ENCODE results near the gene AAGAB. TPM values are rescaled to one million over a fixed set of nuclear protein-coding genes. Genes with fewer than 3 reads are reported as not detected.

The AAGAB gene
- total RNA-seq, 1 experiment from 2014 or later: 30.5 TPM

DNA sequence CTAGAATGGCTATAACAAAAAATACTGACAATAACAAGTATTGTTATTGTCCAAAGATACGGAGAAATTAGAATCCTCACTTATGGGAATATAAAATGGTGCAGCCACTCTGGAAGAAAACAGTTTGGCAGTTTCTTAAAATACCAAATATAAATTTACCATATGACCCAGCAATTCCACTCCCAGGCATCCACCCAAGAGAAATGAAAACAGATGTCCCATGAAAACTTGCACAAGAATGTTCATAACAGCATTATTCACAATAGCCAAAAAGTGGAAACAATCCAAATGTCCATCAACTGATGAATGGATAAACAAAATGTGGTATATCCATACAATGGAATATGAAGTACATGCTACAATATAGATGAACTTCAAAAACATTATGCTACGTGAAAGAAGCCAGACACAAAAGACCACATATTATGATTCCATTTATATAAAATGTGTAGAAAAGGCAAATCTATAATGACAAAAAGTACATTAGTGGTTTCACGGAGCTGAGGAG lies 9.4 kb downstream of the AAGAB start:
- Histone ChIP-seq H3K4me3 (ENCODE audit: low read length) (no peak overlapping the region), H3K9ac (ENCODE audit: low read length) (no peak overlapping the region), H3K79me2 (ENCODE audit: low read length) (peaks cover 93% of the 10 kb centered on the region), H3K27ac (ENCODE audit: low read length) (no peak overlapping the region), H3K27me3 (ENCODE audit: low read length) (no peaks in the 10 kb centered on the region), H3F3A (ENCODE audit: low read length, unreplicated experiment) (no peaks in the 10 kb centered on the region), H4K20me1 (ENCODE audit: low read length) (0 out of 2 replicates have a peak, but pooled peaks cover 3% of the 10 kb centered on the region), H3K9me2 (replicated peaks; ENCODE audit: low read length) (no peaks in the 10 kb centered on the region), H3K4me1 (ENCODE audit: insufficient read depth, low read length) (peaks cover 15% of the 10 kb centered on the region; the same call in 1 of the 2 replicates), H3K36me3 (ENCODE audit: low read depth, low read length) (peaks cover 8% of the 10 kb centered on the region), H2AFZ (ENCODE audit: low read length) (no peak overlapping the region), H3K9me3 (ENCODE audit: low read length) (no peaks in the 10 kb centered on the region), H3K4me2 (ENCODE audit: low read length) (no peak overlapping the region)
- ChIA-PET CTCF (no interaction called here), POLR2A (ENCODE audit: unreplicated experiment) (no interaction called here)
- intact Hi-C loops (cut with micrococcal nuclease): loop anchor here (5.0 to 10.0 kb wide), 2 partner anchors 180 to 298 kb away; partner anchors contain the start of gene SMAD3
- BruUV-seq (replicated peaks): no TSS peak
- ATAC-seq: no peak
- no peak for DNase-seq
- TF ChIP-seq EZH2phosphoT487 (IDR thresholded peaks at IDR 0.05; ENCODE audit: borderline replicate concordance, low read length): no peak
- TF ChIP-seq EZH2 (IDR thresholded peaks at IDR 0.05; ENCODE audit: low read length, unreplicated experiment): no peak
- TF ChIP-seq, protein P1, sequence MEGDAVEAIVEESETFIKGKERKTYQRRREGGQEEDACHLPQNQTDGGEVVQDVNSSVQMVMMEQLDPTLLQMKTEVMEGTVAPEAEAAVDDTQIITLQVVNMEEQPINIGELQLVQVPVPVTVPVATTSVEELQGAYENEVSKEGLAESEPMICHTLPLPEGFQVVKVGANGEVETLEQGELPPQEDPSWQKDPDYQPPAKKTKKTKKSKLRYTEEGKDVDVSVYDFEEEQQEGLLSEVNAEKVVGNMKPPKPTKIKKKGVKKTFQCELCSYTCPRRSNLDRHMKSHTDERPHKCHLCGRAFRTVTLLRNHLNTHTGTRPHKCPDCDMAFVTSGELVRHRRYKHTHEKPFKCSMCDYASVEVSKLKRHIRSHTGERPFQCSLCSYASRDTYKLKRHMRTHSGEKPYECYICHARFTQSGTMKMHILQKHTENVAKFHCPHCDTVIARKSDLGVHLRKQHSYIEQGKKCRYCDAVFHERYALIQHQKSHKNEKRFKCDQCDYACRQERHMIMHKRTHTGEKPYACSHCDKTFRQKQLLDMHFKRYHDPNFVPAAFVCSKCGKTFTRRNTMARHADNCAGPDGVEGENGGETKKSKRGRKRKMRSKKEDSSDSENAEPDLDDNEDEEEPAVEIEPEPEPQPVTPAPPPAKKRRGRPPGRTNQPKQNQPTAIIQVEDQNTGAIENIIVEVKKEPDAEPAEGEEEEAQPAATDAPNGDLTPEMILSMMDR (conservative IDR thresholded peaks at IDR 0.05; ENCODE audit: low read depth, low read length): no peak

DNA sequence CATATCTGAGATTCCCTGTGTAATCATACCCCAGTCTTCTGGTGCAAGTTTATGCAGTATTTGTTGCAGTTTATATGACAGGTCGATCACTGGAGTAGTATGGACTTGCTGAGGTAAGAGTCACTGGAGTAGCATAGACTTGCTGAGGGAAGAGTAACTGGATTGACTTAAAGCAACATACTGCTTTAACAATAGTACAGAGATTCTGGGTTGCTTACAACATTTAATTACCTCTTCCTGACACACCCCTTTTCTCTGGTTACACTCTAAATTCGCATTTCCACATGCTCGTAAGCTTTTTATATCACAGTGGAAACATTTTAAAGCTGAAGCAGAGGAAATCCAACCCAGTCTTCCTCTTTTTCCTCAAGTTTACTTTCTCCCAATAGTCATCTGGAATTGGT lies 11.8 kb downstream of the AAGAB start:
- Histone ChIP-seq H3K4me2 (ENCODE audit: low read length) (no peak overlapping the region), H4K20me1 (ENCODE audit: low read length) (0 out of 2 replicates have a peak, but pooled peaks cover 3% of the 10 kb centered on the region), H3K4me1 (ENCODE audit: insufficient read depth, low read length) (peaks cover 21% of the 10 kb centered on the region; the same call in 1 of the 2 replicates), H3K27me3 (ENCODE audit: low read length) (no peaks in the 10 kb centered on the region), H3K27ac (ENCODE audit: low read length) (no peak overlapping the region), H3K4me3 (ENCODE audit: low read length) (no peak overlapping the region), H3K9me2 (replicated peaks; ENCODE audit: low read length) (no peaks in the 10 kb centered on the region), H3K9ac (ENCODE audit: low read length) (no peak overlapping the region), H2AFZ (ENCODE audit: low read length) (no peak overlapping the region), H3K9me3 (ENCODE audit: low read length) (no peaks in the 10 kb centered on the region), H3K36me3 (ENCODE audit: low read depth, low read length) (peaks cover 8% of the 10 kb centered on the region), H3K79me2 (ENCODE audit: low read length) (peaks cover 92% of the 10 kb centered on the region), H3F3A (ENCODE audit: low read length, unreplicated experiment) (no peaks in the 10 kb centered on the region)
- POLR2A ChIA-PET (ENCODE audit: unreplicated experiment): no interaction called here
- intact Hi-C loops (cut with micrococcal nuclease): loop anchor here (5.0 to 10.0 kb wide), 2 partner anchors 178 to 295 kb away; partner anchors contain the start of gene SMAD3
- DNase-seq (no peak), ATAC-seq (peak; percentile 59)
- no peak for TF ChIP-seq EZH2phosphoT487 (IDR thresholded peaks at IDR 0.05; ENCODE audit: borderline replicate concordance, low read length)
- no peak for TF ChIP-seq EZH2 (IDR thresholded peaks at IDR 0.05; ENCODE audit: low read length, unreplicated experiment)
- TF ChIP-seq, protein P1 (conservative IDR thresholded peaks at IDR 0.05; ENCODE audit: low read depth, low read length): no peak
- CTCF ChIA-PET: no interaction called here
- BruUV-seq (replicated peaks): no TSS peak

DNA sequence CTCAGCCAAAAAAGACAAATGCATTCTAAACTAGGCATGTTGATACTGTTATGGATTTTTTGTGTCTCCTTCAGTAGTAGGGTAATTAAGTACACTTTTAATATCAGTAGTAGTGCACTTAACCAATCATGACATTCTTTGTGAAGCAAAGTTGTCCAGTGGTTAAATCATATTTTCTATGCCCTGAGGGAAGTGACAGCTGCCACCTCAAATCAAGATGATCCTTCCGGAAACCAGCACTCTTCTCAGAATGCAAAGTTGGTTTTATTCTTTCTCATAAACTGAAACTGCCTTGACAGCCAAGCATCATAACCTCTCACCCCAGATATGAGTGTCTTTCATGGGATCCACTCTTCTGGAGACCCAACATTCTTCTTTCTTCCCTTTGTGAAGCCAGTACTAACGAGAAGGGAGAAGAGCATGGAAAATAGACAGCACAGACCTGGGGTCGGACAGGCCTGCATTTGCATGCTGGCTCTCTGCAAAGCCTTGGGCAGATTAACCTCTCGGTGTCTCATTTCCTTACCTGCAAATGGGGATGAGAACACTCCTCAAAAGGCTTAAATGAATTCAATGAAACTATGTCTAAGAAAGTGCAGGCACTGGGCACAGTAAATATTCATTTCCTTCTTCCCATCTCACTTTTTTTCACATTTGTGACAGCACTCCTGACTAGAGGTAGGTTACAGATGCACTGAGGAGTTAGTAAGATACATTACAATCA lies 13.2 kb downstream of the AAGAB start:
- POLR2A ChIA-PET (ENCODE audit: unreplicated experiment): no interaction called here
- H3K36me3 ChIP-seq (ENCODE audit: low read depth, low read length): peaks cover under 1% of the 10 kb centered on the region; the same call in 1 of the 2 replicates
- H3F3A ChIP-seq (ENCODE audit: low read length, unreplicated experiment): no peaks in the 10 kb centered on the region
- H3K9ac ChIP-seq (ENCODE audit: low read length): no peak overlapping the region
- H3K4me3 ChIP-seq (ENCODE audit: low read length): no peak overlapping the region
- H3K4me1 ChIP-seq (ENCODE audit: insufficient read depth, low read length): peaks cover 21% of the 10 kb centered on the region; the same call in 1 of the 2 replicates
- TF ChIP-seq EZH2phosphoT487 (IDR thresholded peaks at IDR 0.05; ENCODE audit: borderline replicate concordance, low read length) (no peak), EZH2 (IDR thresholded peaks at IDR 0.05; ENCODE audit: low read length, unreplicated experiment) (no peak)
- TF ChIP-seq, protein P1 (conservative IDR thresholded peaks at IDR 0.05; ENCODE audit: low read depth, low read length): no peak
- no peaks in the 10 kb centered on the region for H3K27me3 ChIP-seq (ENCODE audit: low read length)
- no peak overlapping the region for H2AFZ ChIP-seq (ENCODE audit: low read length)
- no peak overlapping the region for H3K27ac ChIP-seq (ENCODE audit: low read length)
- H3K4me2 ChIP-seq (ENCODE audit: low read length): no peak overlapping the region
- no peak for DNase-seq
- CTCF ChIA-PET: no interaction called here
- no TSS peak for BruUV-seq (replicated peaks)
- no peaks in the 10 kb centered on the region for H3K9me3 ChIP-seq (ENCODE audit: low read length)
- H4K20me1 ChIP-seq (ENCODE audit: low read length): 0 out of 2 replicates have a peak, but pooled peaks cover 3% of the 10 kb centered on the region
- H3K9me2 ChIP-seq (replicated peaks; ENCODE audit: low read length): no peaks in the 10 kb centered on the region
- H3K79me2 ChIP-seq (ENCODE audit: low read length): peaks cover 87% of the 10 kb centered on the region
- ATAC-seq: no peak
- intact Hi-C loops (cut with micrococcal nuclease): loop anchor here (2.0 to 10.0 kb wide), 3 partner anchors 62 to 294 kb away; partner anchors contain the start of gene SMAD3

All from PC-3 (cell line).